DND-41 (cell line): Measurements from ENCODE around the gene MIPEP.

Experiments
- EZH2 ChIP-seq: IDR thresholded peaks from 3 replicates; pipeline ENCODE4 v1.6.1; 2012; ENCODE audit warnings: borderline replicate concordance, low read depth, mild to moderate bottlenecking, moderate library complexity, low read length, inconsistent platforms; ENCODE audit not compliant: severe bottlenecking
- TF ChIP-seq, protein P1 (sequence below): IDR thresholded peaks from 2 replicates; pipeline ENCODE4 v1.5.1; 2012; ENCODE audit warnings: borderline replicate concordance, low read length, moderate library complexity, mild to moderate bottlenecking; ENCODE audit not compliant: poor library complexity, severe bottlenecking; ENCODE audit errors: extremely low read depth

DNA sequence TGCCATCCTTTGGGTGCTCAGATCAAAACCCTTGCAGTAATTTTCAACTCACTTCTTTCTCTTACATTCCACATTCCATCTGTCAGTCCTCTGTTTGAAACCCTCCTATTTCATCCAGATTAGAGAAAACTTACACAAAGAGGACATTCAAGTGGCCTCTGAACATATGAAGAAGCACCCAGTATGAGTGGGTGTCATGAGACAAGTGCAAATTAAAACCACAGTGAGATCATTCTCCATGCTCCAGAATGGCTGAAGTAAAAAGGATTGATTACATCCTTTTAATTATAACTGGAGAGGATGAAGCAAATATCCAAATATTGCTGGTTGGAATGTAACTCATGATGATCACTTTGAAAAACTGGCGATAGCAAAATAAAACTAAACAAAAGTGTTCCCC lies 96.5 kb downstream of the MIPEP start:
- TF ChIP-seq, protein P1, sequence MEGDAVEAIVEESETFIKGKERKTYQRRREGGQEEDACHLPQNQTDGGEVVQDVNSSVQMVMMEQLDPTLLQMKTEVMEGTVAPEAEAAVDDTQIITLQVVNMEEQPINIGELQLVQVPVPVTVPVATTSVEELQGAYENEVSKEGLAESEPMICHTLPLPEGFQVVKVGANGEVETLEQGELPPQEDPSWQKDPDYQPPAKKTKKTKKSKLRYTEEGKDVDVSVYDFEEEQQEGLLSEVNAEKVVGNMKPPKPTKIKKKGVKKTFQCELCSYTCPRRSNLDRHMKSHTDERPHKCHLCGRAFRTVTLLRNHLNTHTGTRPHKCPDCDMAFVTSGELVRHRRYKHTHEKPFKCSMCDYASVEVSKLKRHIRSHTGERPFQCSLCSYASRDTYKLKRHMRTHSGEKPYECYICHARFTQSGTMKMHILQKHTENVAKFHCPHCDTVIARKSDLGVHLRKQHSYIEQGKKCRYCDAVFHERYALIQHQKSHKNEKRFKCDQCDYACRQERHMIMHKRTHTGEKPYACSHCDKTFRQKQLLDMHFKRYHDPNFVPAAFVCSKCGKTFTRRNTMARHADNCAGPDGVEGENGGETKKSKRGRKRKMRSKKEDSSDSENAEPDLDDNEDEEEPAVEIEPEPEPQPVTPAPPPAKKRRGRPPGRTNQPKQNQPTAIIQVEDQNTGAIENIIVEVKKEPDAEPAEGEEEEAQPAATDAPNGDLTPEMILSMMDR, result no peak
- no peak for TF ChIP-seq EZH2
